H9 (cell line): ENCODE data around the gene TJP2. TPM values are rescaled to one million over a fixed set of nuclear protein-coding genes. Genes with fewer than 3 reads are reported as not detected.
A peak's percentile ranks its signal among the peaks of the same experiment; 100 is the strongest.

ENCODE experiments used
- DNase-seq: peaks from one replicate; pipeline ENCODE4 v3.0.0-alpha.2; 2017
- H2AFZ ChIP-seq: one replicate; pipeline ENCODE4 v1.6.1; 2013; ENCODE audit warnings: mild to moderate bottlenecking, low read length, control low read depth, moderate library complexity
- H2AK5ac ChIP-seq: 2 replicates; pipeline ENCODE4 v1.6.1; 2013; ENCODE audit warnings: low read length, control low read depth, mixed read lengths; ENCODE audit not compliant: insufficient read length
- H2BK120ac ChIP-seq: one replicate; pipeline ENCODE4 v1.6.1; 2013; ENCODE audit warnings: low read depth, mild to moderate bottlenecking, low read length, control low read depth, inconsistent platforms; ENCODE audit not compliant: poor library complexity, severe bottlenecking
- H2BK12ac ChIP-seq: 2 replicates; pipeline ENCODE4 v1.6.1; 2013; ENCODE audit warnings: low read length, control low read depth, mixed read lengths, low read depth; ENCODE audit not compliant: insufficient read length
- H2BK15ac ChIP-seq: 2 replicates; pipeline ENCODE4 v1.6.1; 2013; ENCODE audit warnings: low read depth, low read length, control low read depth
- H2BK20ac ChIP-seq: one replicate; pipeline ENCODE4 v1.6.1; 2013; ENCODE audit warnings: low read depth, mild to moderate bottlenecking, low read length, control low read depth, inconsistent platforms; ENCODE audit not compliant: poor library complexity, severe bottlenecking
- H2BK5ac ChIP-seq: 2 replicates; pipeline ENCODE4 v1.6.1; 2013; ENCODE audit warnings: low read length, control low read depth, mixed read lengths; ENCODE audit not compliant: insufficient read length
- H3K14ac ChIP-seq: 2 replicates; pipeline ENCODE4 v1.6.1; 2013; ENCODE audit warnings: low read length, control low read depth; ENCODE audit not compliant: insufficient read depth
- H3K18ac ChIP-seq: 2 replicates; pipeline ENCODE4 v1.6.1; 2013; ENCODE audit warnings: low read depth, mild to moderate bottlenecking, mixed read lengths, low read length, control low read depth; ENCODE audit not compliant: insufficient read length
- H3K23ac ChIP-seq: 2 replicates; pipeline ENCODE4 v1.6.1; 2013; ENCODE audit warnings: low read length, control low read depth, mixed read lengths, low read depth; ENCODE audit not compliant: insufficient read length
- H3K23me2 ChIP-seq: 2 replicates; pipeline ENCODE4 v1.6.1; 2013; ENCODE audit warnings: low read depth, mild to moderate bottlenecking, mixed read lengths, low read length, control low read depth; ENCODE audit not compliant: insufficient read length, poor library complexity, severe bottlenecking
- H3K27ac ChIP-seq: 2 replicates; pipeline ENCODE4 v1.5.1; 2013; ENCODE audit warnings: low read length, control low read depth, mixed read lengths, low read depth; ENCODE audit not compliant: insufficient read length
- H3K27me3 ChIP-seq: 2 replicates; pipeline ENCODE4 v1.6.1; 2013; ENCODE audit warnings: low read length, control low read depth, inconsistent platforms; ENCODE audit not compliant: insufficient read depth
- H3K4ac ChIP-seq: 2 replicates; pipeline ENCODE4 v1.6.1; 2013; ENCODE audit warnings: low read depth, mild to moderate bottlenecking, control low read depth, inconsistent platforms, low read length, moderate library complexity
- H3K4me1 ChIP-seq: 2 replicates; pipeline ENCODE4 v1.6.1; 2013; ENCODE audit warnings: low read length, control low read depth, inconsistent platforms; ENCODE audit not compliant: insufficient read depth
- H3K4me2 ChIP-seq: 2 replicates; pipeline ENCODE4 v1.6.1; 2013; ENCODE audit warnings: low read length, control low read depth, mixed read lengths; ENCODE audit not compliant: insufficient read length, insufficient read depth
- H3K56ac ChIP-seq: 2 replicates; pipeline ENCODE4 v1.6.1; 2013; ENCODE audit warnings: low read depth, mild to moderate bottlenecking, mixed read lengths, low read length, control low read depth; ENCODE audit not compliant: insufficient read length
- H3K79me1 ChIP-seq: 2 replicates; pipeline ENCODE4 v1.6.1; 2013; ENCODE audit warnings: low read depth, mild to moderate bottlenecking, moderate library complexity, low read length, control low read depth, inconsistent platforms; ENCODE audit not compliant: insufficient read depth, poor library complexity, severe bottlenecking
- H3K79me2 ChIP-seq: 2 replicates; pipeline ENCODE4 v1.6.1; 2013; ENCODE audit warnings: low read length, control low read depth, inconsistent platforms; ENCODE audit not compliant: insufficient read depth
- H3K9ac ChIP-seq: 2 replicates; pipeline ENCODE4 v1.6.1; 2013; ENCODE audit warnings: low read length, control low read depth, mixed read lengths; ENCODE audit not compliant: insufficient read length; ENCODE audit errors: extremely low read depth
- H3K9me3 ChIP-seq: one replicate; pipeline ENCODE4 v1.6.1; 2013; ENCODE audit warnings: low read depth, low read length, inconsistent platforms; ENCODE audit not compliant: control insufficient read depth
- H3T11ph ChIP-seq: one replicate; pipeline ENCODE4 v1.6.1; 2013; ENCODE audit warnings: mild to moderate bottlenecking, low read length, control low read depth, inconsistent platforms
- H4K20me1 ChIP-seq: one replicate; pipeline ENCODE4 v1.6.1; 2013; ENCODE audit not compliant: control insufficient read depth, insufficient read length, insufficient read depth
- H4K5ac ChIP-seq: 2 replicates; pipeline ENCODE4 v1.6.1; 2013; ENCODE audit warnings: low read depth, mild to moderate bottlenecking, mixed read lengths, low read length, control low read depth; ENCODE audit not compliant: insufficient read length
- H4K8ac ChIP-seq: replicated peaks from 2 replicates; pipeline ENCODE4 v1.6.1; 2013; ENCODE audit warnings: low read length, control low read depth, mixed read lengths, low read depth; ENCODE audit not compliant: insufficient read length
- H4K91ac ChIP-seq: 2 replicates; pipeline ENCODE4 v1.6.1; 2013; ENCODE audit warnings: low read depth, mild to moderate bottlenecking, moderate library complexity, mixed read lengths, low read length, control low read depth; ENCODE audit not compliant: insufficient read length
- H3K27ac Mint-ChIP-seq, 3 experiments: 2 replicates in 2 of 3; 3 replicates in 1 of 3; pipeline ENCODE4 v1.8.0; 2020 to 2021; ENCODE audit warnings: mixed read lengths in 3 of 3, mild to moderate bottlenecking in 1 of 3, moderate library complexity in 1 of 3
- H3K27me3 Mint-ChIP-seq: 2 replicates; pipeline ENCODE4 v1.8.0; 2021; ENCODE audit warnings: low read depth, mild to moderate bottlenecking, moderate library complexity, mixed read lengths
- H3K36me3 Mint-ChIP-seq, 3 experiments: 2 replicates in 2 of 3; 3 replicates in 1 of 3; pipeline ENCODE4 v1.8.0; 2020 to 2021; ENCODE audit warnings: low read depth in 3 of 3, mixed read lengths in 3 of 3; ENCODE audit not compliant: insufficient read depth in 1 of 3
- H3K4me1 Mint-ChIP-seq, 2 experiments: 2 replicates each; pipeline ENCODE4 v1.8.0; 2020; ENCODE audit warnings: mixed read lengths in 2 of 2
- H3K4me3 Mint-ChIP-seq, 2 experiments: 2 replicates in 1 of 2; 3 replicates in 1 of 2; pipeline ENCODE4 v1.8.0; 2020 to 2021; ENCODE audit warnings: mild to moderate bottlenecking in 2 of 2, mixed read lengths in 2 of 2, moderate library complexity in 1 of 2
- H3K9me3 Mint-ChIP-seq, 2 experiments: 2 replicates in 1 of 2; 3 replicates in 1 of 2; pipeline ENCODE4 v1.8.0; 2020; ENCODE audit warnings: mild to moderate bottlenecking in 2 of 2, mixed read lengths in 2 of 2, moderate library complexity in 1 of 2
- WGBS: extraction: QIAGEN DNeasy Blood & Tissue Kit; methylation state at CpG from one replicate; pipeline ENCODE4 v1.1.7; 2013; ENCODE audit warnings: missing lambda C conversion rate, low lambda C conversion rate, mixed read lengths; ENCODE audit not compliant: insufficient read length; ENCODE audit errors: extremely low coverage; 5-methylcytosine and 5-hydroxymethylcytosine counted together
- total RNA-seq: library from RNA; stranded (reverse); gene quantifications from 2 replicates; pipeline ENCODE4 v1.2.1, GENCODE V29; 2021
- TF ChIP-seq, protein P1 (sequence below): fragments of 200-600 bp; sonication (generic); conservative IDR thresholded peaks from 3 replicates; pipeline ENCODE4 v1.8.0; 2021; ENCODE audit warnings: antibody characterized with exemption, mild to moderate bottlenecking

Gene TJP2
- total RNA-seq, 1 experiment from 2014 or later: 130 TPM

DNA sequence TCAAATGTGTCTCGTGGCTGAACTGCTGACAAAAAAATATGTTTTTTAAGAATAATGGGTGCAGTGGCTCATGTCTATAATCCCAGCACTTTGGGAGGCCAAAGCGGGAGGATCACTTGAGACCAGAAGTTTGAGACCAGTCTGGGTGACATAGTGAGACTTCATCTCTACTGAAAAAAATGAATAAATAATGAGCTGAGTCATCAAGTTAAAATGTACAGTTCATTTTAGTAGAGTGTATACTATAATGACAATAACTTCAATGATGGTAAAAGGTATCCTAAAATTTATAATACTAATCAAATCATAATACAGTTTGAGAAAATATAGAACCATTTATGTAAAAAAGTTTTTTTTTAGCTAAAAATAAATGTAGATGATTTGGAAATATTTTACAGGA is 37.9 kb upstream of the TJP2 start:
- no peak overlapping the region for H3K9ac ChIP-seq
- no peak overlapping the region for H3K4me3 Mint-ChIP-seq
- no peak overlapping the region for H2BK20ac ChIP-seq
- no peak overlapping the region for H3K18ac ChIP-seq
- no peak overlapping the region for H2BK5ac ChIP-seq
- peaks cover 24 to 41% of the 10 kb centered on the region in 2 experiments for H3K4me1 Mint-ChIP-seq
- H3K56ac ChIP-seq: no peak overlapping the region
- H2BK15ac ChIP-seq: no peak overlapping the region
- H3T11ph ChIP-seq: no peak overlapping the region
- no peaks in the 10 kb centered on the region for H3K9me3 ChIP-seq
- H4K5ac ChIP-seq: no peak overlapping the region
- no peak for DNase-seq
- H3K27me3 ChIP-seq: no peaks in the 10 kb centered on the region
- H3K23me2 ChIP-seq: no peaks in the 10 kb centered on the region
- H4K8ac ChIP-seq: no peak overlapping the region
- H3K27ac Mint-ChIP-seq: peak overlapping the region in 1 of 3 experiments; percentile 60; a peak in 1 of 7 replicates
- no peak overlapping the region for H3K23ac ChIP-seq
- peaks cover 10% of the 10 kb centered on the region for H3K79me1 ChIP-seq
- H2AK5ac ChIP-seq: no peak overlapping the region
- peaks cover 2% of the 10 kb centered on the region; the same call in 1 of the 2 replicates for H3K4me1 ChIP-seq
- H3K14ac ChIP-seq: no peak overlapping the region
- no peak overlapping the region for H2BK12ac ChIP-seq
- no peaks in the 10 kb centered on the region for H4K20me1 ChIP-seq
- no peaks in the 10 kb centered on the region for H3K27me3 Mint-ChIP-seq
- no peak overlapping the region for H3K4me2 ChIP-seq
- no peak overlapping the region for H3K27ac ChIP-seq
- H4K91ac ChIP-seq: no peak overlapping the region
- no peak overlapping the region for H3K4ac ChIP-seq
- H3K79me2 ChIP-seq: peaks cover 36% of the 10 kb centered on the region
- TF ChIP-seq, protein P1, sequence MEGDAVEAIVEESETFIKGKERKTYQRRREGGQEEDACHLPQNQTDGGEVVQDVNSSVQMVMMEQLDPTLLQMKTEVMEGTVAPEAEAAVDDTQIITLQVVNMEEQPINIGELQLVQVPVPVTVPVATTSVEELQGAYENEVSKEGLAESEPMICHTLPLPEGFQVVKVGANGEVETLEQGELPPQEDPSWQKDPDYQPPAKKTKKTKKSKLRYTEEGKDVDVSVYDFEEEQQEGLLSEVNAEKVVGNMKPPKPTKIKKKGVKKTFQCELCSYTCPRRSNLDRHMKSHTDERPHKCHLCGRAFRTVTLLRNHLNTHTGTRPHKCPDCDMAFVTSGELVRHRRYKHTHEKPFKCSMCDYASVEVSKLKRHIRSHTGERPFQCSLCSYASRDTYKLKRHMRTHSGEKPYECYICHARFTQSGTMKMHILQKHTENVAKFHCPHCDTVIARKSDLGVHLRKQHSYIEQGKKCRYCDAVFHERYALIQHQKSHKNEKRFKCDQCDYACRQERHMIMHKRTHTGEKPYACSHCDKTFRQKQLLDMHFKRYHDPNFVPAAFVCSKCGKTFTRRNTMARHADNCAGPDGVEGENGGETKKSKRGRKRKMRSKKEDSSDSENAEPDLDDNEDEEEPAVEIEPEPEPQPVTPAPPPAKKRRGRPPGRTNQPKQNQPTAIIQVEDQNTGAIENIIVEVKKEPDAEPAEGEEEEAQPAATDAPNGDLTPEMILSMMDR: no peak
- peaks cover 30 to 41% (median 37%) of the 10 kb centered on the region in 3 experiments for H3K36me3 Mint-ChIP-seq
- H2AFZ ChIP-seq: no peak overlapping the region
- WGBS: no CpG with 5 or more reads among the region's 2 CpGs
- no peak overlapping the region for H2BK120ac ChIP-seq
- no peaks in the 10 kb centered on the region for H3K9me3 Mint-ChIP-seq
